Osteoblast (primary cell): ENCODE results near the gene TMEM106C. TPM values are rescaled to one million over a fixed set of nuclear protein-coding genes. Genes with fewer than 3 reads are reported as not detected.

Source experiments
- DNase-seq: peaks from one replicate; pipeline ENCODE4 v3.0.0; 2011; ENCODE audit warnings: low spot score, mixed read lengths; ENCODE audit not compliant: insufficient read length; ENCODE audit errors: missing footprints
- H2AFZ ChIP-seq: 2 replicates; pipeline ENCODE4 v1.6.0; 2011; ENCODE audit warnings: mild to moderate bottlenecking, low read length
- H3K27ac ChIP-seq: 2 replicates; pipeline ENCODE4 v1.5.1; 2011; ENCODE audit warnings: mild to moderate bottlenecking, low read depth, low read length, moderate library complexity
- H3K27me3 ChIP-seq: 2 replicates; pipeline ENCODE4 v1.6.0; 2012; ENCODE audit warnings: mild to moderate bottlenecking, control low read depth, inconsistent platforms, low read length, moderate library complexity; ENCODE audit not compliant: insufficient read depth
- H3K36me3 ChIP-seq: 2 replicates; pipeline ENCODE4 v1.5.1; 2011; ENCODE audit warnings: mild to moderate bottlenecking, low read length, control low read depth, moderate library complexity; ENCODE audit not compliant: insufficient read depth
- H3K4me1 ChIP-seq: 2 replicates; pipeline ENCODE4 v1.5.1; 2011; ENCODE audit warnings: mild to moderate bottlenecking, low read length, control low read depth, moderate library complexity; ENCODE audit not compliant: insufficient read depth
- H3K4me2 ChIP-seq: 2 replicates; pipeline ENCODE4 v1.6.0; 2011; ENCODE audit warnings: mild to moderate bottlenecking, low read length; ENCODE audit not compliant: insufficient read depth
- H3K4me3 ChIP-seq: fragments of 200-600 bp; sonication (generic); 3 replicates; pipeline ENCODE4 v1.5.1; 2012; ENCODE audit warnings: mild to moderate bottlenecking, low read length, inconsistent platforms; ENCODE audit not compliant: insufficient read depth
- H3K79me2 ChIP-seq: 2 replicates; pipeline ENCODE4 v1.6.0; 2012; ENCODE audit warnings: mild to moderate bottlenecking, low read length, control low read depth, inconsistent platforms; ENCODE audit not compliant: insufficient read depth
- H3K9me3 ChIP-seq: 2 replicates; pipeline ENCODE4 v1.5.1; 2011; ENCODE audit warnings: low read depth, low read length, control low read depth
- H4K20me1 ChIP-seq: 2 replicates; pipeline ENCODE4 v1.6.0; 2012; ENCODE audit warnings: mild to moderate bottlenecking, low read length, control low read depth; ENCODE audit not compliant: insufficient read depth
- total RNA-seq: library from RNA; depleted of rRNA; stranded (reverse); fragments of >200 nt; gene quantifications from 2 replicates; pipeline ENCODE4 v1.2.3, GENCODE V29; 2012
- TF ChIP-seq, protein P1 (sequence below): IDR thresholded peaks from 2 replicates; pipeline ENCODE4 v1.5.1; 2011; ENCODE audit warnings: mild to moderate bottlenecking, low read depth, low read length, moderate library complexity; ENCODE audit errors: extremely low read depth

TMEM106C gene
- total RNA-seq, 1 donor, result 57.5 TPM

DNA sequence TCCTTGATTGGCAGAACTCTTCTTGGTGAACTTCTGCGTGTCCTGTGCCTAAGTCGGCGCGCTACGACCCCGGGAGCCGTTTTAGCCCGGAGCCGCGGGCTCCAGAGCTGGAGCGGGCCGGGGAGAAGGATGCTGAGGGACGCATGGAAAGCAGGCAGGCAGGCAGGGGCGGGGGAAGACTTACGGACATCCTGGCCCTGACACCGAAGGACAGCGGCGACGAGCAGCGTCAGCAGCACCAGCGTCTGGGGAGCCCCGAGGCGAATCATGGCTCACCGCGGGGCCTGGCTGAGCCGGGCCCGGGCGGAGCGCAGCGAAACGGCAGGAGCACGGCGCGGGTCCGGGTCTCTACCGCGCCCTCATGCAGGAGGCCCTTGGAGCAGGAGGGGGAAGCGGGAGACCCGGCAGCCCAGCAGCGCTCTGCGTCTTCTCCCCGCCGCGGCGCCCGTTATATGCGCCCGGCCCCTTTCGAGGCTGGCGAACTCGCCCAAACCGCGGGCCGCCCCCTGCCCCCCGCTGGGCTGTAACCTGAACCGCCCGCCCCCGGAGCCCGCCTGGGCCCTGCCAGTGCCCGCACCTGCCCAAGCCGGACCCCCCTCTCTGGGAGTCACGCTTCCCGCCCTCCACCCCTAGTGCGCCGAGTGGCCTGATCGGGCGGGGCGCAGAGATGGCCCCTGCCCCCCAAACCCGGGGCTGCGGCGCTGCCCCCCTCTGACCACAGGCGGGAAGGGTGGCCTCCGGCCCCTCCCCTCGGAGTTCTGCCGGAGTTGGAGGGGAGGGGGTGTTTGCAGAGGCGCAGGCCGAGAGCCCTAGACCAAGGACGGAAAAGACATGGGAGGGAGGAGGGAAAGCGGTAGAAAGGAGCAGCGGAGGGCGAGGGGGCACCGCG lies 40.9 kb downstream of the TMEM106C start, which contains the start of gene COL2A1:
Gene COL2A1, minus strand, starts transcription at position 424 of the 889 bp plus-strand sequence. Its CDS starts 155 bp downstream, at position 269.
- no peak within 1 kb of the TSS for H2AFZ ChIP-seq
- TF ChIP-seq, protein P1, sequence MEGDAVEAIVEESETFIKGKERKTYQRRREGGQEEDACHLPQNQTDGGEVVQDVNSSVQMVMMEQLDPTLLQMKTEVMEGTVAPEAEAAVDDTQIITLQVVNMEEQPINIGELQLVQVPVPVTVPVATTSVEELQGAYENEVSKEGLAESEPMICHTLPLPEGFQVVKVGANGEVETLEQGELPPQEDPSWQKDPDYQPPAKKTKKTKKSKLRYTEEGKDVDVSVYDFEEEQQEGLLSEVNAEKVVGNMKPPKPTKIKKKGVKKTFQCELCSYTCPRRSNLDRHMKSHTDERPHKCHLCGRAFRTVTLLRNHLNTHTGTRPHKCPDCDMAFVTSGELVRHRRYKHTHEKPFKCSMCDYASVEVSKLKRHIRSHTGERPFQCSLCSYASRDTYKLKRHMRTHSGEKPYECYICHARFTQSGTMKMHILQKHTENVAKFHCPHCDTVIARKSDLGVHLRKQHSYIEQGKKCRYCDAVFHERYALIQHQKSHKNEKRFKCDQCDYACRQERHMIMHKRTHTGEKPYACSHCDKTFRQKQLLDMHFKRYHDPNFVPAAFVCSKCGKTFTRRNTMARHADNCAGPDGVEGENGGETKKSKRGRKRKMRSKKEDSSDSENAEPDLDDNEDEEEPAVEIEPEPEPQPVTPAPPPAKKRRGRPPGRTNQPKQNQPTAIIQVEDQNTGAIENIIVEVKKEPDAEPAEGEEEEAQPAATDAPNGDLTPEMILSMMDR, result no peak
- DNase-seq, result peak; percentile 90
- no peak within 1 kb of the TSS for H3K27ac ChIP-seq
- no peaks in the 10 kb centered on the region for H3K9me3 ChIP-seq
- peaks cover 18% of the 10 kb centered on the region for H3K4me1 ChIP-seq
- H3K4me2 ChIP-seq, result no peak within 1 kb of the TSS
- H3K4me3 ChIP-seq, result no peak within 1 kb of the TSS
- peaks cover 98% of the 10 kb centered on the region for H3K27me3 ChIP-seq
- no peaks in the 10 kb centered on the region for H3K36me3 ChIP-seq
- H4K20me1 ChIP-seq, result no peaks in the 10 kb centered on the region
- H3K79me2 ChIP-seq, result no peaks in the 10 kb centered on the region

DNA sequence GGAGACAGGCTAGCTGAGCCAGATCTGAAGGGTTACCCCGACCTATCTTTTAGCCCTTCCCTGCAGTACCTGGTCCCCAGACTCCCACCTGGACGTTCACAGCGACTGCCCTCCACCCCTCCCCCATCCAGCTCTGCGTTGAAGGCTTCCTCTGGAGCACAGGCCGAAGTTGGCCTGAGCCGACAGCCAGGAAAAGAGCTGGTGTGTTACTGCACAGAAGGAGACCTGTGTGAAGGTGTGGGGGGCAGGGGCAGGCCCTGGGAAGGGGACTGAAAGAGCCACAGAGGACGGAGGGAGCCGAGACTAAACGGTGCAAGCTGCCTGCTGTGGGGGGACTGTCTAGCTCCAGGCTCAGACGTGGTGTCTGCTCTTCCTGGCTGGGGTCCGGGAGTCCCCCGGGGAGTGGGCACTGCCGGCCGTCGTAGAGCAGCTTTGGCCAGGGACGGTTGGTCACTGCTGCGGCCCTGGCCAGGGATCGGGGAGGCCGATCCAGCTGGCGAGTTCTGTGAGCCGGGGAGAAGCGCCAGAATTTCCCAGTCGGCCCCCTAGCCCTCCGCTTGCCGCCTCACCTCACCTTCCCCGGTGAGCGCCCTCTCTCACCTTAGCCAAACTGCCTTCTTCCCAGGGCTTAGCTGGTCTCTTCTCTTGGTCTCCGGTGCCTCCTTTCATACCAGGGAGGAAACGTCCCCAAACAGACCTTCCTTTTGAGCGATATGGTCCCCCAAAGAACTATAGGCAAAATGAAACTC lies 41.8 kb downstream of the TMEM106C start:
- Histone ChIP-seq H3K4me2 (no peak overlapping the region), H3K4me1 (peaks cover 18% of the 10 kb centered on the region)
- TF ChIP-seq, protein P1, result no peak

DNA sequence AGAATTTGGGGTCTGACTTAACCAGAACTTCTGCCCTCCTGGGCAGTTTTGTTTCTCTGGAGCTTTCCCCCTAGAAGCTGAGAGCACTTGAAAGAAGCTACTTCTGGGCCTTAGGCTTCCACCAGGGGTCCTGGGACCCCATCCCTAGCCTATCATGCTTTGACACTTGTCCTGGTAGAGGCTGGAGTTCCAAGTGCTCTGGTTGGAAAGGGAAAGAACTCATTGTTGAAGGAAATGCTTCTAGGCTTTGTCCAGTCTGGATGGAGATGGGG lies 42.3 kb downstream of the TMEM106C start:
- H3K79me2 ChIP-seq, result no peaks in the 10 kb centered on the region
- peaks cover 90% of the 10 kb centered on the region for H3K27me3 ChIP-seq
- TF ChIP-seq, protein P1, result no peak
- H2AFZ ChIP-seq, result no peak overlapping the region
- peaks cover 18% of the 10 kb centered on the region for H3K4me1 ChIP-seq
- H3K27ac ChIP-seq, result no peak overlapping the region
- no peaks in the 10 kb centered on the region for H3K9me3 ChIP-seq
- no peak overlapping the region for H3K4me3 ChIP-seq
- no peaks in the 10 kb centered on the region for H4K20me1 ChIP-seq
- no peaks in the 10 kb centered on the region for H3K36me3 ChIP-seq
- H3K4me2 ChIP-seq, result no peak overlapping the region
- DNase-seq, result peak; percentile 52

More for the DNA sequence above, 41.8 kb downstream of the TMEM106C start:
- H3K27me3 ChIP-seq, result peaks cover 95% of the 10 kb centered on the region
- no peak overlapping the region for H3K4me3 ChIP-seq
- H3K27ac ChIP-seq, result no peak overlapping the region
- H3K36me3 ChIP-seq, result no peaks in the 10 kb centered on the region
- H3K79me2 ChIP-seq, result no peaks in the 10 kb centered on the region
- no peaks in the 10 kb centered on the region for H3K9me3 ChIP-seq
- no peaks in the 10 kb centered on the region for H4K20me1 ChIP-seq
- no peak overlapping the region for H2AFZ ChIP-seq
- DNase-seq, result no peak

DNA sequence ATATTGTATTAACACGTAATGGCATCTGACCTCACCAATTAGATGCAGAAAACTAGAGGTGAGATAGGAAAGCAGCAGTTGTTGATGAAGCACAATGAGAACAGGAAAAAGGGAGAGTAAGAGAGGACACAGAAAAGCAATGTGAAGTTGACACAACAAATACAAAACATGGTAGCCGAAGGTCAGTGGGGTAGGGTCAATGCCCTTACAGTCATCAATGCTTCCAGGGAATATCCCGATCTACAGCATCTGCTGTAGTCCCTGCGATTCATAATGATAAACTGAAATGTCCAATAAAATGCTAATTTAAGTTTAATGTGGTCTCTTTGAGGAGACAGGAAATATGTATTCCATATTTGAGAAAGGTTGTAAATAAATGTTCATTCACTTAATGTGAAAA lies 43.8 kb downstream of the TMEM106C start:
- Histone ChIP-seq H3K79me2 (no peaks in the 10 kb centered on the region), H2AFZ (no peak overlapping the region), H3K9me3 (no peaks in the 10 kb centered on the region), H3K27ac (no peak overlapping the region), H3K4me1 (peaks cover 5% of the 10 kb centered on the region), H4K20me1 (no peaks in the 10 kb centered on the region), H3K4me2 (no peak overlapping the region), H3K36me3 (no peaks in the 10 kb centered on the region), H3K27me3 (peaks cover 79% of the 10 kb centered on the region), H3K4me3 (no peak overlapping the region)
- peak; percentile 58 for DNase-seq
- TF ChIP-seq, protein P1, result no peak
